ENCODE measurements around the gene SEPTIN10.

DNA sequence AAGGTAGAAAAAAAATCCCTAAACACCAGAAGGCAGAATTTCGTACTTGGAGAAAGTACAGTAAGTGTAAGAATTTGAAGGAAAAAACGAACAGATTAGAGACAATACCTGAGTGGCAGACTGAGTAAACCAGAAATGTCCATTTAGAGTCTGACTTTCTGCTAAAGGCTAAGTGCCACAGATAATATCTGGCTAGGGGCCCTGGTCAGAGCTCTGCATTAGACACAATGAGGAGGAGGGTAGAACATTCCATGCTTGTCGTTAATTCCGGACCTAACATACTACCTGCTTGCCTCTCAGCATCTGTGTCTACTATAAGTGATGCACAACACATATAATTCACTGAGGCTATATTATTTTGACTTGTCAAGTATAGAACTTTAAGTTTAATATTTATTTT is 18.1 kb downstream of the SEPTIN10 start:
- TF ChIP-seq, protein P1, sequence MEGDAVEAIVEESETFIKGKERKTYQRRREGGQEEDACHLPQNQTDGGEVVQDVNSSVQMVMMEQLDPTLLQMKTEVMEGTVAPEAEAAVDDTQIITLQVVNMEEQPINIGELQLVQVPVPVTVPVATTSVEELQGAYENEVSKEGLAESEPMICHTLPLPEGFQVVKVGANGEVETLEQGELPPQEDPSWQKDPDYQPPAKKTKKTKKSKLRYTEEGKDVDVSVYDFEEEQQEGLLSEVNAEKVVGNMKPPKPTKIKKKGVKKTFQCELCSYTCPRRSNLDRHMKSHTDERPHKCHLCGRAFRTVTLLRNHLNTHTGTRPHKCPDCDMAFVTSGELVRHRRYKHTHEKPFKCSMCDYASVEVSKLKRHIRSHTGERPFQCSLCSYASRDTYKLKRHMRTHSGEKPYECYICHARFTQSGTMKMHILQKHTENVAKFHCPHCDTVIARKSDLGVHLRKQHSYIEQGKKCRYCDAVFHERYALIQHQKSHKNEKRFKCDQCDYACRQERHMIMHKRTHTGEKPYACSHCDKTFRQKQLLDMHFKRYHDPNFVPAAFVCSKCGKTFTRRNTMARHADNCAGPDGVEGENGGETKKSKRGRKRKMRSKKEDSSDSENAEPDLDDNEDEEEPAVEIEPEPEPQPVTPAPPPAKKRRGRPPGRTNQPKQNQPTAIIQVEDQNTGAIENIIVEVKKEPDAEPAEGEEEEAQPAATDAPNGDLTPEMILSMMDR (conservative IDR thresholded peaks at IDR 0.05; ENCODE audit: low read length), result no peak
- TF ChIP-seq EZH2phosphoT487 (IDR thresholded peaks at IDR 0.05; ENCODE audit: borderline replicate concordance), result no peak

All from Loucy (cell line).